ENCODE results near the gene DOCK2. TPM values are rescaled to one million over a fixed set of nuclear protein-coding genes. Genes with fewer than 3 reads are reported as not detected.

DOCK2 gene
- polyA plus RNA-seq, 3 donors, result 57.5 to 178 (median 115) TPM

DNA sequence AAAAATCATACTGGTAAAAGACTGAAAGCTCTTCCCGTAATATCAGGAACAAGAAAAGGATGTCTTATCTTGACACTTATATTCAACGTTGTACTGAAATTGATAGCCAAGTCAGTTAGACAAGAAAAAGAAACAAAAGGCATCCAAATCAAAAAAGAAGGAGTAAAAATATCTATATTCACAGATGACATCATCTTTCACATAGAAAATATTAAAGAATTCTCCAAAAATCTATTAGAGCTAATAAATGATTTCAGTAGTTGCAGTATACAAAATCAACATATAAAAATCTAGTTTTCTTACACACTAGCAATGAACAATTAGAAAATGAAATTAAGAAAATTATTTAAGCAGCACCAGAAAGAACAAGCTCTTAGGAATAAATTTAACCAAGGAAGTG is 29.2 kb upstream of the DOCK2 start:
- H3K9ac ChIP-seq (ENCODE audit: insufficient read depth, low read length, poor library complexity, severe bottlenecking), result no peak overlapping the region
- Mint-ChIP-seq H3K27ac (no peak overlapping the region), H3K9me3 (peaks cover 0 to 16% (median 8%) of the 10 kb centered on the region in 7 donors), H3K4me1 (no peaks in the 10 kb centered on the region), H3K27me3 (ENCODE audit: low read depth in 3 of 3) (peaks cover 2 to 5% (median 4%) of the 10 kb centered on the region in 3 donors), H3K4me3 (no peak overlapping the region), H3K36me3 (peaks cover 18 to 24% of the 10 kb centered on the region in 2 donors)
- no peaks in the 10 kb centered on the region for H3K27me3 ChIP-seq (ENCODE audit: control insufficient read depth in 2 of 2, insufficient read depth in 2 of 2, low read length in 2 of 2)
- no peaks in the 10 kb centered on the region for H3K79me2 ChIP-seq (ENCODE audit: insufficient read depth, low read length)
- TF ChIP-seq, protein P1, sequence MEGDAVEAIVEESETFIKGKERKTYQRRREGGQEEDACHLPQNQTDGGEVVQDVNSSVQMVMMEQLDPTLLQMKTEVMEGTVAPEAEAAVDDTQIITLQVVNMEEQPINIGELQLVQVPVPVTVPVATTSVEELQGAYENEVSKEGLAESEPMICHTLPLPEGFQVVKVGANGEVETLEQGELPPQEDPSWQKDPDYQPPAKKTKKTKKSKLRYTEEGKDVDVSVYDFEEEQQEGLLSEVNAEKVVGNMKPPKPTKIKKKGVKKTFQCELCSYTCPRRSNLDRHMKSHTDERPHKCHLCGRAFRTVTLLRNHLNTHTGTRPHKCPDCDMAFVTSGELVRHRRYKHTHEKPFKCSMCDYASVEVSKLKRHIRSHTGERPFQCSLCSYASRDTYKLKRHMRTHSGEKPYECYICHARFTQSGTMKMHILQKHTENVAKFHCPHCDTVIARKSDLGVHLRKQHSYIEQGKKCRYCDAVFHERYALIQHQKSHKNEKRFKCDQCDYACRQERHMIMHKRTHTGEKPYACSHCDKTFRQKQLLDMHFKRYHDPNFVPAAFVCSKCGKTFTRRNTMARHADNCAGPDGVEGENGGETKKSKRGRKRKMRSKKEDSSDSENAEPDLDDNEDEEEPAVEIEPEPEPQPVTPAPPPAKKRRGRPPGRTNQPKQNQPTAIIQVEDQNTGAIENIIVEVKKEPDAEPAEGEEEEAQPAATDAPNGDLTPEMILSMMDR (IDR thresholded peaks at IDR 0.05), result no peak
- no peak overlapping the region for H3K4me3 ChIP-seq (replicated peaks in 1 of 3; ENCODE audit: low read depth in 2 of 3, low read length in 3 of 3)
- H3K36me3 ChIP-seq (replicated peaks in 1 of 2; ENCODE audit: control insufficient read depth in 1 of 2, insufficient read depth in 2 of 2, low read length in 2 of 2), result peaks cover 10 to 20% of the 10 kb centered on the region in 2 donors
- no peak overlapping the region for H2AFZ ChIP-seq (ENCODE audit: insufficient read depth, low read depth, low read length, poor library complexity, severe bottlenecking)
- H4K20me1 ChIP-seq (ENCODE audit: insufficient read depth, low read length), result no peaks in the 10 kb centered on the region
- WGBS (ENCODE audit: insufficient coverage), result no CpG with 5 or more reads among the region's 2 CpGs
- H3K4me2 ChIP-seq (replicated peaks; ENCODE audit: extremely low read depth, low read length, poor library complexity, severe bottlenecking), result no peak overlapping the region
- intact Hi-C loops (cut with micrococcal nuclease), result no loop called here
- no peak overlapping the region for H3K27ac ChIP-seq (ENCODE audit: low read depth in 1 of 2, low read length in 2 of 2)
- no peak for DNase-seq
- no peaks in the 10 kb centered on the region for H3K9me3 ChIP-seq (replicated peaks in 1 of 2; ENCODE audit: control insufficient read depth in 1 of 2, insufficient read depth in 1 of 2, low read length in 2 of 2)
- H3K4me1 ChIP-seq (ENCODE audit: control insufficient read depth in 1 of 2, insufficient read depth in 2 of 2, low read length in 2 of 2), result no peaks in the 10 kb centered on the region

DNA sequence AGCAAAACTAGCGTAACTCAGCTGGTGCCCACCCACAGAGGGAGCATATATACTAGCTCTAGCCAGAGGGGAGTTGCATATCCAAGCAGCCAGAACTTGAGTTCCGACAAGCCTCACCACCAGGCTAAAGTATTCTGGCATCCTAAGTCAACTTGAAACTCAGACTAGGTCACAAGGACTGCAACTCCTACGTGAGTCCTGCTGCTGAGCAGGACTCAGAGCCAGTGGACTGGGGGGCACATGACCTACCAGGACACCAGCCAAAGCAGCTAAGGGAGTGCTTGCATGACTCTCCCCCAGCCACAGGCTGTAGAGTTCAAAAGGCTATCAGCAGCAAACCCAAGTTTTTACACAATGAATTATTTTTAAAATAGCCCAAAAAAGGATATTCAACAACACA is 27.4 kb upstream of the DOCK2 start:
- Histone ChIP-seq H2AFZ (ENCODE audit: insufficient read depth, low read depth, low read length, poor library complexity, severe bottlenecking) (no peak overlapping the region), H3K79me2 (ENCODE audit: insufficient read depth, low read length) (no peaks in the 10 kb centered on the region), H3K9ac (ENCODE audit: insufficient read depth, low read length, poor library complexity, severe bottlenecking) (no peak overlapping the region), H3K4me1 (ENCODE audit: control insufficient read depth in 1 of 2, insufficient read depth in 2 of 2, low read length in 2 of 2) (no peaks in the 10 kb centered on the region), H3K36me3 (replicated peaks in 1 of 2; ENCODE audit: control insufficient read depth in 1 of 2, insufficient read depth in 2 of 2, low read length in 2 of 2) (peaks cover under 1 to 6% of the 10 kb centered on the region in 2 donors), H3K4me3 (replicated peaks in 1 of 3; ENCODE audit: low read depth in 2 of 3, low read length in 3 of 3) (no peak overlapping the region), H4K20me1 (ENCODE audit: insufficient read depth, low read length) (no peaks in the 10 kb centered on the region), H3K27ac (ENCODE audit: low read depth in 1 of 2, low read length in 2 of 2) (no peak overlapping the region), H3K27me3 (ENCODE audit: control insufficient read depth in 2 of 2, insufficient read depth in 2 of 2, low read length in 2 of 2) (no peaks in the 10 kb centered on the region), H3K4me2 (replicated peaks; ENCODE audit: extremely low read depth, low read length, poor library complexity, severe bottlenecking) (no peak overlapping the region), H3K9me3 (replicated peaks in 1 of 2; ENCODE audit: control insufficient read depth in 1 of 2, insufficient read depth in 1 of 2, low read length in 2 of 2) (no peaks in the 10 kb centered on the region)
- H3K9me3 Mint-ChIP-seq, result peaks cover 0 to 17% (median 8%) of the 10 kb centered on the region in 7 donors
- H3K4me1 Mint-ChIP-seq, result no peaks in the 10 kb centered on the region
- intact Hi-C loops (cut with micrococcal nuclease), result no loop called here
- H3K4me3 Mint-ChIP-seq, result no peak overlapping the region
- DNase-seq, result no peak
- H3K36me3 Mint-ChIP-seq, result peaks cover 6 to 10% of the 10 kb centered on the region in 2 donors
- H3K27me3 Mint-ChIP-seq (ENCODE audit: low read depth in 3 of 3), result peaks cover 4 to 6% (median 5%) of the 10 kb centered on the region in 3 donors
- H3K27ac Mint-ChIP-seq, result no peak overlapping the region
- 90% methylated on average over 1 of the region's 3 CpGs for WGBS (ENCODE audit: insufficient coverage)
- TF ChIP-seq, protein P1 (IDR thresholded peaks at IDR 0.05), result no peak

All from CD14-positive monocyte (primary cell).